K562 (cell line): ENCODE data around the gene CSNK1A1. TPM values are rescaled to one million over a fixed set of nuclear protein-coding genes. Genes with fewer than 3 reads are reported as not detected.
A peak's percentile ranks its signal among the peaks of the same experiment; 100 is the strongest.

ENCODE experiments used
- BDP1 ChIP-seq: IDR thresholded peaks from 3 replicates; pipeline ENCODE4 v1.6.1; 2011; ENCODE audit not compliant: insufficient read length, insufficient read depth
- BRD9 ChIP-seq: fragments of 450-650 bp; IDR thresholded peaks from 2 replicates; pipeline ENCODE4 v1.6.1; 2018; ENCODE audit warnings: low read depth; ENCODE audit not compliant: partially characterized antibody
- CBX8 ChIP-seq: fragments of 200-600 bp; sonication (generic); IDR thresholded peaks from 2 replicates; pipeline ENCODE4 v1.6.1; 2012; ENCODE audit warnings: borderline replicate concordance, mixed run types, low read depth, mild to moderate bottlenecking, moderate library complexity, mixed read lengths, low read length, control low read depth, inconsistent platforms; ENCODE audit not compliant: poor library complexity, severe bottlenecking; ENCODE audit errors: extremely low read depth
- CCAR2 ChIP-seq: fragments of 200-400 bp; formaldehyde crosslinking; IDR thresholded peaks from 2 replicates; pipeline ENCODE4 v1.6.1; 2017; ENCODE audit warnings: mild to moderate bottlenecking, low read depth, low read length
- CCNT2 ChIP-seq: IDR thresholded peaks from 2 replicates; pipeline ENCODE4 v1.6.1; 2011; ENCODE audit warnings: borderline replicate concordance, low read depth, mild to moderate bottlenecking, moderate library complexity, mixed read lengths, low read length; ENCODE audit not compliant: insufficient read length; ENCODE audit errors: extremely low read depth
- DDX20 ChIP-seq: fragments of 450-650 bp; IDR thresholded peaks from 2 replicates; pipeline ENCODE4 v1.6.1; 2016; ENCODE audit warnings: missing genetic modification characterization, low read depth, mild to moderate bottlenecking, missing compliant biosample characterization, moderate library complexity
- EGR1 ChIP-seq: fragments of 450-650 bp; conservative IDR thresholded peaks from 2 replicates; pipeline ENCODE4 v1.6.1; 2017; ENCODE audit warnings: mild to moderate bottlenecking
- EP400 ChIP-seq: fragments of 450-650 bp; IDR thresholded peaks from 2 replicates; pipeline ENCODE4 v1.6.1; 2017; ENCODE audit warnings: antibody characterized with exemption, mild to moderate bottlenecking, moderate library complexity
- LEF1 ChIP-seq: fragments of 450-650 bp; IDR thresholded peaks from 2 replicates; pipeline ENCODE4 v1.6.1; 2016; ENCODE audit warnings: mild to moderate bottlenecking
- MEF2A ChIP-seq: IDR thresholded peaks from 2 replicates; pipeline ENCODE4 v1.6.1; 2011; ENCODE audit warnings: low read depth, mild to moderate bottlenecking, low read length, moderate library complexity; ENCODE audit not compliant: control insufficient read depth
- NFE2 ChIP-seq: IDR thresholded peaks from 2 replicates; pipeline ENCODE4 v1.6.1; 2014; ENCODE audit warnings: antibody characterized with exemption, low read depth
- SAP30 ChIP-seq: fragments of 200-600 bp; sonication (generic); IDR thresholded peaks from 2 replicates; pipeline ENCODE4 v1.6.1; 2012; ENCODE audit warnings: borderline replicate concordance, low read depth, mild to moderate bottlenecking, moderate library complexity, low read length, control low read depth, inconsistent platforms; ENCODE audit not compliant: insufficient read depth, poor library complexity, severe bottlenecking
- SIRT6 ChIP-seq: IDR thresholded peaks from one replicate; pipeline ENCODE4 v1.6.1; 2012; ENCODE audit warnings: low read depth, mild to moderate bottlenecking, control low read depth, inconsistent platforms, low read length, moderate library complexity
- SLC30A9 ChIP-seq: fragments of 250-450 bp; sonication (Bioruptor Pico); IDR thresholded peaks from 2 replicates; pipeline ENCODE4 v1.8.0; 2022; ENCODE audit warnings: mild to moderate bottlenecking, moderate library complexity
- TARDBP ChIP-seq: fragments of 450-650 bp; IDR thresholded peaks from 2 replicates; pipeline ENCODE4 v1.6.1; 2016
- TBL1XR1 ChIP-seq, 2 experiments: IDR thresholded peaks; 2 replicates each; pipeline ENCODE4 v1.6.1; 2012; ENCODE audit warnings: improper control_type of control experiment in 2 of 2, low read length in 2 of 2, mild to moderate bottlenecking in 1 of 2
- ZBED1 ChIP-seq: IDR thresholded peaks from 2 replicates; pipeline ENCODE4 v1.6.1; 2014
- ZNF197 ChIP-seq: fragments of 200-800 bp; sonication (Bioruptor generic); IDR thresholded peaks from 2 replicates; pipeline ENCODE4 v1.6.1; 2016; ENCODE audit warnings: low read depth, missing genetic modification characterization, missing compliant biosample characterization
- ZNF586 ChIP-seq: fragments of 450-650 bp; formaldehyde crosslinking; conservative IDR thresholded peaks from 2 replicates; pipeline ENCODE4 v1.4.0; 2020; ENCODE audit warnings: mild to moderate bottlenecking, moderate library complexity
- polyA plus RNA-seq, 8 experiments: library from polyadenylated mRNA; depleted of rRNA in 4 of 8; stranded (reverse) in 5 of 8; unstranded in 3 of 8; fragments of >200 nt; fragmentation: Nextera tagmentation in 2 of 8; fragmentation: Illumina TruSeq in 1 of 8; extraction: Ambion mirVana in 2 of 8; extraction: Trizol in 1 of 8; gene quantifications; 2 replicates each; pipeline versions ENCODE4 v1.2.1 to v1.2.3, GENCODE V29; 2011 to 2014; ENCODE audit warnings: inconsistent platforms in 1 of 8, missing spikeins in 1 of 8
- total RNA-seq, 7 experiments: library from RNA; depleted of rRNA in 6 of 7; stranded (reverse); fragments of >200 nt in 6 of 7; fragmentation: Illumina TruSeq in 2 of 7; extraction: Trizol in 2 of 7; gene quantifications; 2 replicates each; pipeline versions ENCODE4 v1.2.1 to v1.2.3, GENCODE V29; 2011 to 2021; ENCODE audit warnings: low replicate concordance in 1 of 7
- TF ChIP-seq, protein P1 (sequence below): fragments of 450-650 bp; IDR thresholded peaks from 2 replicates; pipeline ENCODE4 v1.6.1; 2016; ENCODE audit warnings: antibody characterized with exemption
- TF ChIP-seq, protein P2 (sequence below): fragments of 250-450 bp; sonication (Bioruptor Pico); IDR thresholded peaks from 2 replicates; pipeline ENCODE4 v1.8.0; 2022; ENCODE audit warnings: inconsistent platforms
- TF ChIP-seq, protein P3 (sequence below): fragments of 450-650 bp; IDR thresholded peaks from 2 replicates; pipeline ENCODE4 v1.7.1; 2018; ENCODE audit warnings: mild to moderate bottlenecking, low read depth; ENCODE audit not compliant: partially characterized antibody

Gene CSNK1A1
- total and polyA plus RNA-seq, 9 of the 15 experiments (the other 6 are each of a cell fraction or from before 2014, with no cell fraction given) = 49.1 to 196 (median 154) TPM

DNA sequence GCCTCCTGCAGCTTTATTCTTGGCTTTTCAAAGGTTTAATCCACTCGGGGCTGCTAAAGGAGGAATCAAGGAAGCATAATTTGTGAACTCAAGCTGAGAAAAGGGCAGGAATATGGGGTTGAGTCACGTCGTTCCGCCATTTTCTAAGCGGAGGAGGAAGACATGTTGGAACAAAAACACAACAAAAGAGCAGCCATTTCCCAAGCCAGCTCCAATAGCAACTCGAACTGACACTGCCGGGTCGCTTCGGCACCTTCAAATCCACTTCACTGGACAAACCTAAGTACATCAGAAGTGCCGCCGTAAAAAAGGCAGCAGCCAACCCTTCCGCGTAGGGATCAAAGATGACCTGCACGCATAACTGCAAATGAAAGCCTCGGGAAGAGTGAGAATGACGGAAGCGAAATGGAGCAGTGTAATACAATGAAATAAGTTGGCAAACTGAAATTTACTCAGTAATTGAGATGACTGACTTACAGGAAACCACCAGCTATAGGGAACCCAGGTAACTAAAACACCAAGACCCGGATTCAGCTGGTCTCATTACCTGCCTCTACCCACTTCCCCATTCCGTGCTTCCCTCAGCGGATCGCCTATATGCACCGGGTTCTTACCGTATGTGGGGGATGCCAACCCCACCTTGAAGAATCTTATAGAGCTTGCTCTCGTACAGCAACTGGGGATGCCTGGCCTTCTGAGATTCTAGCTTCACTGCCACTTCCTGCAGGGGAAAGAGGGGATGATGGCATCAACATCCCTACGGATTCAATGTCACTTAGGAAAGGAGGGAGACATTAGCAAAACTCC lies 1.6 kb downstream of the CSNK1A1 start (continued):
- TF ChIP-seq SAP30 (peak; percentile 16), CCNT2 (no peak), DDX20 (tag) (no peak), ZNF586 (CRISPR knock-in tag) (no peak), TARDBP (no peak), CBX8 (no peak), ZNF197 (CRISPR knock-in tag) (peak; percentile 77; the same call in 1 of the 2 replicates), BDP1 (no peak), CCAR2 (no peak), SIRT6 (no peak), BRD9 (no peak), NFE2 (no peak), MEF2A (no peak), ZBED1 (no peak), SLC30A9 (CRISPR knock-in tag) (no peak), EP400 (peak; percentile 38; the same call in 1 of the 2 replicates), LEF1 (no peak), EGR1 (no peak), TBL1XR1 (IDR thresholded peaks at IDR 0.05; ENCODE audit: low read length in 2 of 2) (no peak)
- TF ChIP-seq, protein P1, sequence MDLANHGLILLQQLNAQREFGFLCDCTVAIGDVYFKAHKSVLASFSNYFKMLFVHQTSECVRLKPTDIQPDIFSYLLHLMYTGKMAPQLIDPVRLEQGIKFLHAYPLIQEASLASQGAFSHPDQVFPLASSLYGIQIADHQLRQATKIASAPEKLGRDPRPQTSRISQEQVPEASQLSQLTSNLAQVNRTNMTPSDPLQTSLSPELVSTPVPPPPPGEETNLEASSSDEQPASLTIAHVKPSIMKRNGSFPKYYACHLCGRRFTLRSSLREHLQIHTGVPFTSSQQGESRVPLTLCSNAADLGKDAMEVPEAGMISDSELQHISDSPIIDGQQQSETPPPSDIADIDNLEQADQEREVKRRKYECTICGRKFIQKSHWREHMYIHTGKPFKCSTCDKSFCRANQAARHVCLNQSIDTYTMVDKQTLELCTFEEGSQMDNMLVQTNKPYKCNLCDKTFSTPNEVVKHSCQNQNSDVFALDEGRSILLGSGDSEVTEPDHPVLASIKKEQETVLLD = no peak
- TF ChIP-seq, protein P2, sequence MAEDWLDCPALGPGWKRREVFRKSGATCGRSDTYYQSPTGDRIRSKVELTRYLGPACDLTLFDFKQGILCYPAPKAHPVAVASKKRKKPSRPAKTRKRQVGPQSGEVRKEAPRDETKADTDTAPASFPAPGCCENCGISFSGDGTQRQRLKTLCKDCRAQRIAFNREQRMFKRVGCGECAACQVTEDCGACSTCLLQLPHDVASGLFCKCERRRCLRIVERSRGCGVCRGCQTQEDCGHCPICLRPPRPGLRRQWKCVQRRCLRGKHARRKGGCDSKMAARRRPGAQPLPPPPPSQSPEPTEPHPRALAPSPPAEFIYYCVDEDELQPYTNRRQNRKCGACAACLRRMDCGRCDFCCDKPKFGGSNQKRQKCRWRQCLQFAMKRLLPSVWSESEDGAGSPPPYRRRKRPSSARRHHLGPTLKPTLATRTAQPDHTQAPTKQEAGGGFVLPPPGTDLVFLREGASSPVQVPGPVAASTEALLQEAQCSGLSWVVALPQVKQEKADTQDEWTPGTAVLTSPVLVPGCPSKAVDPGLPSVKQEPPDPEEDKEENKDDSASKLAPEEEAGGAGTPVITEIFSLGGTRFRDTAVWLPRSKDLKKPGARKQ (CRISPR knock-in tag) = no peak
- TF ChIP-seq, protein P3, sequence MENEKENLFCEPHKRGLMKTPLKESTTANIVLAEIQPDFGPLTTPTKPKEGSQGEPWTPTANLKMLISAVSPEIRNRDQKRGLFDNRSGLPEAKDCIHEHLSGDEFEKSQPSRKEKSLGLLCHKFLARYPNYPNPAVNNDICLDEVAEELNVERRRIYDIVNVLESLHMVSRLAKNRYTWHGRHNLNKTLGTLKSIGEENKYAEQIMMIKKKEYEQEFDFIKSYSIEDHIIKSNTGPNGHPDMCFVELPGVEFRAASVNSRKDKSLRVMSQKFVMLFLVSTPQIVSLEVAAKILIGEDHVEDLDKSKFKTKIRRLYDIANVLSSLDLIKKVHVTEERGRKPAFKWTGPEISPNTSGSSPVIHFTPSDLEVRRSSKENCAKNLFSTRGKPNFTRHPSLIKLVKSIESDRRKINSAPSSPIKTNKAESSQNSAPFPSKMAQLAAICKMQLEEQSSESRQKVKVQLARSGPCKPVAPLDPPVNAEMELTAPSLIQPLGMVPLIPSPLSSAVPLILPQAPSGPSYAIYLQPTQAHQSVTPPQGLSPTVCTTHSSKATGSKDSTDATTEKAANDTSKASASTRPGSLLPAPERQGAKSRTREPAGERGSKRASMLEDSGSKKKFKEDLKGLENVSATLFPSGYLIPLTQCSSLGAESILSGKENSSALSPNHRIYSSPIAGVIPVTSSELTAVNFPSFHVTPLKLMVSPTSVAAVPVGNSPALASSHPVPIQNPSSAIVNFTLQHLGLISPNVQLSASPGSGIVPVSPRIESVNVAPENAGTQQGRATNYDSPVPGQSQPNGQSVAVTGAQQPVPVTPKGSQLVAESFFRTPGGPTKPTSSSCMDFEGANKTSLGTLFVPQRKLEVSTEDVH = peak; percentile 12
